DMS79 (cell line): Measurements from ENCODE around the gene IL18.
"Not testable (repeated sequence)": the region's sequence is repeated elsewhere in the genome, so short reads cannot be mapped to it uniquely, and the experiment has no call there.

Experiments used
- DNase-seq: peaks from one replicate; lab custom pipeline; 2025; lab: John Stamatoyannopoulos, UW

The IL18 gene

DNA sequence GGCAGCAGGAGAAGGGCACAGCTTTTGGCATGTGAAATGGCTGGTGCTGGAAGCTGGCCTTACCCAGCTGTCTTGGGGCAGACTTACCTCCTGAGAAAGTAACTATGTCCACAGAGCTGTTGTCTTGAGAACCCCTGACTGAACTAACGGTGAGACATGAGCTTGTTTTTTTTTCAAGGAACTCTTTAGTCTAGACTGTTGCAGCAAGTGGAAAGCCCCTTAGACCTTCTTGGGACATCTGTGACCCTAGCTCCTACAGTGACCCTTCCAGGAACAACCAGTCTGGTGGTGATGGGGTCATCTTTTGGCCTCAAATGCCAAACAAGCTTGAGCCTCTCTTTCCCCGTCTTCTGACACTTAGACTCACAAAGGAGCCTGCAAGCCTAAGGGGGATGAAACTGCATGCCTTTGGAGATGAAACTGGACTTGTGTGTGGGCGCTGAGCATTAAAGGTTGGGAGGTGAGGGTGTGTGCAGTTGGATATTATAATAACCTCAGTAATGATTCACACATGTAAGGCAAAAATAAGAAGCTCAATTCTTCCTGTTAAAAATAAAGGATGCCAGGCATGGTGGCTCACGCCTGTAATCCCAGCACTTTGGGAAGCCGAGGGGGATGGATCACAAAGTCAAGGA lies 41.8 kb downstream of the IL18 start:
- no peak for DNase-seq

DNA sequence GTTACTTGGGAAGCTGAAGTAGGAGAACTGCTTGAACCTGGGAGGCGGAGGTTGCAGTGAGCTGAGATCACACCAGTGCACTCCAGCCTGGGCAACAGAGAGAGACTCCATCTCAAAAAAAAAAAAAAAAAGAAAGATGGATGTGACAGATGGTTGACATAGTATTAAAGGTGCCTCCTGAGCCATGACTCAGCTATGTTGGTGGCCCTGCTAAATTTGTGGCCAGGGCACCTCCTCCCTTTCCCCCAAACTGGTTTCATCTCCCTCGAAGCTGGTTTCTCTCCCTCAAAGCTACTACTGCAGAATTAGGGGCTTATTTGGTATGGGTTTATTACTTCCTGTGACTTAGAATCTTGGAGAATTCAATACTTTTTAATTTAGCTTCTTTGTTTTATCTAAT lies 45.7 kb downstream of the IL18 start:
- DNase-seq, result no peak

DNA sequence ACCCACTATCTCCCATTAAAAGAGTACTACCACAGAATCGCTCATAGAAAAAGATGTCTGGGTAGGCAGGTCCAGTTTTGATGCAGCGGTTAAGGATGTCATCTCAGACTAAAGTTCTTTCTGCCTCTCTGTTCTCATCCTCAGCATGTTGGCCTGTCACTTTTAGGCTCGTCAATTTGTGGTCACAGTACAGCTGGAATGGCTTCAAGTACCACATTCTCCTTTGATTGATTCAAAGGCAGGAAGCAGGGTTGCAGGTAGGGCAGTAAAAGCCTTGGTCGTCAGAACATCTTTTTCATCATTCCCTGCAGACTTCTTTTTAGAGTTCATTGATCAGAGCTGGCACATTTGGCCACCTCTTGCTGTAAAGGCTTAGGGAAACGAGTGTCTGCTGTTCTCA lies 48.5 kb downstream of the IL18 start:
- DNase-seq, result no peak

DNA sequence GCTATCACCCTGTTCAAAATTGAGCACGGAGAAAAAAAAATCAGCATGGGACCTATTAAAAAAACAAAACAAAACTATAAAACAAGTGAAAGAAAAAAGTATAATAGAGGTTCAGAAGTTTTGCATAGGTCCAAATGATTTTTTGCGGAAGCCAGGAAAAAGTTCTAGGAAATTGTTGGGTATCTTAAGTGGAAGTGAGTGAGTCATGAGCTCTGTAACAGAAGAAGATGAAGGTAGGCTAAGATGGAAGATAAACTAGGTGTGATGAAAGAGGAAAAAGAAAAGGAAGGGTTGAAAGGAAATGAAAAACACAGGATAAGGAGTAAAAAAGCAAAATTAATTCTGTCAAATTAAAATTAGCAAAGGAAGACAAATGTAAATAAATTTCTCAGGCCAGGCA lies 49.4 kb downstream of the IL18 start:
- DNase-seq, result no peak

DNA sequence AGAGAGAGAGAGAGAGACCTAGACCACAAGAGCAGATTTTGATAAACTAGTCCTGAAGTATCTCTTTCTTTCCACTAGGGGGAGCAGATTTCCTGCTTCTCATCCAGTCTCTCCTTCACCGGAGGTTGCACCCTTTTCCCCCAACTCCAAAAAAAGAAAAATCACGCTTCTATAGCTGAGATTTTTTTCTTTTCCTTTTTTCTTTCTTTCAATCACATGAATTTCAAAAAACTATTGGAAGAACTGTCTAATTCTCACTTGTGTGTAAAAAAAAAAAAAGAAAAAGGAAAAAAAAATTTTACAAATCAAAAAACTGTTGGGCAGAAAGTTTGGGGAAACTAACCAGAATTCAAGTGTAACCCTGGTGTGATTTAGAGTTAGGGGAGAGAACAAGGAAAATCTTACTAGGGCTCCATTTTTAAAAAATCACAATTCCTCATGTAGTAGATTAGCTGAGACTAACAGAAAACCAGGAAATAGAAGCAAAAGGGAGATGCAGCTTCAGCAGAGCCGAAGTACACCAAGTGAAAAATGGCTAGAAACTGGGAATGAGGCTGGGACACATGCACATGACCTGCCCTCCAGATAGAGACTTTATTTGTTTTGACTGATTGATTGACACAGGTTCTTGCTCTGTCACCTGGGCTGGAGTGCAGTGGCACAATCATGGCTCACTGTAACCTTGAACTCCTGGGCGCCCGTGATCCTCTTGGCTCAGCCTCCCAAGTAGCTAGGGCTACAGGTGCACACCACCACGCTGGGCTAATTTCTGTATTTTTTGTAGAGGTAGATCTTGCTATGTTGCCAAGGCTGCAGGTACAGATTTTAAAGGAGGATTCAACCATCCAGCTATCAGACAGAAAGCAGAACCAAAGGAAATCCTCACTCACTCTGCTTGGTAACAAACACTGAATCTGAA lies 50.1 kb downstream of the IL18 start:
- peak; percentile 44 for DNase-seq

DNA sequence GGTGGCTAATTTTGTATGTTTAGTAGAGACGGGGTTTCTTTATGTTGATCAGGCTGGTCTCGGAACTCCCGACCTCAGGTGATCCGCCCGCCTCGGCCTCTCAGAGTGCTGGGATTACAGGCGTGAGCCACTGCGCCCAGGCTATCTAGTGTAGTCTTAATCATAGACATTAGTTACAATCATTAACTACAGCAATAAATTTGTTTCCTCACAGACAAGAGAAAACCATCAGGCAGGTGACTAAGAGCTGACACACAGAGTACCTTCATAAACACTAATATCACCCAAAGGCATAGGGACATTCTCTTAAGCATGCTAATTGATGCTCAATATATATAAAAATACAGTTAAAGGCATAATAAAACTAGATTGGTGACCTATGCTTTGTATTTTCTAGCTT lies 57.8 kb downstream of the IL18 start:
- DNase-seq, result no peak

DNA sequence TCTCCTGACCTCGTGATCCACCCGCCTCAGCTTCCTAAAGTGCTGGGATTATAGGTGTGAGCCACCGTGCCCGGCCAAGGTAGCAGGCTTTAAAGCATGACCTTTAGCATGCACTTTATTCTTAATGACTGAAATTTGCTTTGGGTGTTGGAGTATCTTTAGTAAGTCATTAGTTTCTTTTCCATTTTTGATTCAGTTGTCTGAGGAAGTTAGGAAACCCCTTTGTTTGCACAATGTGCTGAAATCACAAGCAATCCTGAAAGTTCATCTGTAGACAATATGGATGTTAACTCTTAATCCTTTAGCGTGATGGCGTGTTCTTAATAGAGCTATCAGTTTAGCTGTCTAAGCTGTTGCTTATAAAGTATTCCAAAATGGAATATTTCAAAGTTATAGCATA lies 60.4 kb downstream of the IL18 start:
- DNase-seq, result no peak

DNA sequence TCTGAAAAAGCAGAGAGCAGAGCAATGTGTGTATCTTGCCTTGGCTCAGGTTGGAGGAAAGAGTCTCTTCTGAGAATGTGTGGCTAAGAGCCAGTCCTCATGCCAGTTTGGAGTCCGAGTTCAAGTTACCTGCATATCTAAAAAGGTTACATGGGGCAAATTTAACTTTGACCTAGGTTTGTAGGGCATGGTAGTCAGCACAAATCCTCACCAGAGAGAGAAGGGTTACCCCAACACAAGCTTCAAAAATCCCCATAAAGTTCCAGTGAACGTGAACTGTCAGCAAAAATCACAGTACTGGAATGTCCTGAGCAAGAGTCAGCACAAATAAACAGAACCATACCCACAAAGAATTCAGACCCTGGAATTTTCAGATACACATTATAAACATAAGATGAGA lies 63.4 kb downstream of the IL18 start:
- DNase-seq, result no peak

DNA sequence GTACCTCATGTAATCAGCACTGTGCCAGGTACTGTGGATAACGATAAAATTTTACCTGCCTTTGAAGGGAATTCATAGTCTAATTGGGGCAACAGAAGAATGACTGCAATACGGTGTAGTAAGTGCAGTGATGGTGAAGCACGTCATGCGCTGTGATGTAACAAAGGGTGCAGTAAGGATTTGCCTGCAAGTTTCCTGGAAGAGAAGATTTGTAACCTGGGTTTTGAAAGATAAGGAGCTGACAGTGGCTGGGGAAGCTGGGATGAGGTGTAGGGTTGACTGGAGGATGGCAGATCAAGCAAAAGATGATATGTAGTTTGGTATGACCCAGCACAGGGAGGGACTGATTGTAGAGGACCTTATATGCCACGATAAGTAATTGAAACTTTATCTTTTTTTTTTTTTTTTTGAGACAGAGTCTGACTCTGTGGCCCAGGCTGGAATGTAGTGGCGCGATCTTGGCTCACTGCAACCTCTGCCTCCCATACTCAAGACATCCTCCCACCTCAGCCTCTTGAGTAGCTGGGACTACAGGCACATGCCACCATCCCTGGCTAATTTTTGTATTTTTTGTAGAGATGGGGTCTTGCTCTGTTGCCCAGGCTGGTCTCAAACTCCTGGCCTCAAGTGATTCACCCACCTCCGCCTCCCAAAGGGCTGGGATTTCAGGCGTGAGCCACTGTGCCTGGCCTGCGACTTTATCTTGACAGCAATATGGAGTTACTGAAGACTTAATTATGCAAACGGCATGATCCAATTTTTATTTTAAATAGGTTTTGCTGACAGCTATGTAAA lies 66.0 kb downstream of the IL18 start:
- DNase-seq, result no peak

DNA sequence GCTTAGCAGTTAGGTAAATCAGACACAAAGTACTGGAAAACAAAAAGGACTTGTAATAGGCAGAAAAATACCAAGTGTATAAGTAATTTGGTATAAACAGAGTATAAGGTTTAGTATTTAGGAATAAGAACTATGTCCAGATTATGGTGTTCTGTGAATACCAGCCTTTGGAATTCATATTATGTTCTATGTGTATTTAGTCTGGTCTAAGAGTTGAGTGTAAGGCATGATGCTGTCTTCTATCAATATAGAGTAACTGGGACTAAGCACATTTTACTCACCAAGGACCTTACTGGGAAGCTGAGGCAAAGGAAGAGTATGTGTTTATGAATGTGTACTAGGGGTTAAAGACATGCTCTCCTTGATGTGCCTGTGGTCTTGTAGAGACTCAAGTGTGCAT lies 67.7 kb downstream of the IL18 start:
- no peak for DNase-seq

DNA sequence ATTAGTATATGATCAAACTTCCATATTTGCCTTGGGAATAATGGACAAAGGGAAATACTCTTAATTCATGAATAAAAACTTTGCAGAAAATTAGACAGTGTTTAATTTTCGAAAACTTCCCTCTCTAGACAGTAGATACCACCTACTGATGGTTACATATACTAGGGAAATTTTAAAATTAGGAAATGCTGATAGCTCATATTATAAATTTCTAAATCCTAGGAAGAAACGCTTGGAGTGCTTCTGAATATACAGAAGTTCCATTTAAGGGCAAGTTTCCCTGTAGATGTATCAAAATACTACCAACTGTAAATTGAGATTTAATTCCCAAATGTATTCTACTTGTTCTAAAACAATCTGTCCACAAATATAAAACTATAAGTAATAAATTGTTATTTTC lies 68.6 kb downstream of the IL18 start:
- DNase-seq, result not testable (repeated sequence)
